HEK293T (cell line): ENCODE results near the gene ATP9A.

Source experiments
- ARNT ChIP-seq: fragments of 450-650 bp; IDR thresholded peaks from 2 replicates; pipeline ENCODE4 v1.6.1; 2017; ENCODE audit warnings: mild to moderate bottlenecking
- BHLHE40 ChIP-seq: fragments of 450-650 bp; IDR thresholded peaks from 2 replicates; pipeline ENCODE4 v1.6.1; 2016; ENCODE audit warnings: mild to moderate bottlenecking, moderate library complexity, borderline replicate concordance
- FOXA1 ChIP-seq: fragments of 450-650 bp; IDR thresholded peaks from 2 replicates; pipeline ENCODE4 v1.6.1; 2016; ENCODE audit warnings: mild to moderate bottlenecking
- SP1 ChIP-seq: fragments of 450-650 bp; IDR thresholded peaks from 2 replicates; pipeline ENCODE4 v1.6.1; 2017
- TARDBP ChIP-seq: fragments of 450-650 bp; IDR thresholded peaks from 2 replicates; pipeline ENCODE4 v1.6.1; 2016
- ZNF384 ChIP-seq: fragments of 450-650 bp; IDR thresholded peaks from 2 replicates; pipeline ENCODE4 v1.6.1; 2016

DNA sequence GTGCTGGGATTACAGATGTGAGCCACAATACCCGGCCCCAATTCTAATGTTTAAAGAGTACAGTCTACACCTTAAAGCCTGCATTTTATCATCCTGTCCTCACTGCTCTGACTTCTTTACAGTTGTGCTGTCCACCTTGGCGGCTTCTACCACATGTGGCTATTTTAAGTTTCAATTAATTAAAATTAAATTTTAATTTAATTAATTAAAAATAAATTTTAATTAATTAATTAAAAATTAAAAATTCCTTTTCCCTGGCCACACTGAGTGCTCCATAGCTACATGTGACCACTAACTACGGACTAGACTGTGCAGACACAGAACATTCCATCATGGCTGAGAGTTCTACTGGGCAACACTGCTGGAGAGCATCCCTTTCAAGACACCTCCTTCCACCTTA lies 27.4 kb downstream of the ATP9A start:
- no peak for TF ChIP-seq TARDBP
- no peak for TF ChIP-seq BHLHE40
- no peak for TF ChIP-seq FOXA1
- TF ChIP-seq ZNF384 = no peak
- TF ChIP-seq SP1 = no peak
- no peak for TF ChIP-seq ARNT
